RWPE2 (cell line): Measurements from ENCODE around the gene PARP12.

Experiments used
- ATAC-seq: fragments of 200-7000 bp; cut with Tn5 transposase; 3 replicates; pipeline ENCODE4 v1.9.1; 2021; ENCODE audit warnings: low read depth
- DNase-seq: peaks from one replicate; pipeline ENCODE4 v3.0.0-alpha.2; 2020; ENCODE audit warnings: low spot score
- H3K27ac ChIP-seq: fragments of 450-650 bp; 2 replicates; pipeline ENCODE4 v1.5.1; 2017; ENCODE audit warnings: mild to moderate bottlenecking; ENCODE audit not compliant: poor library complexity, severe bottlenecking
- H3K27me3 ChIP-seq: fragments of 250-450 bp; sonication (Bioruptor Pico); 2 replicates; pipeline ENCODE4 v1.5.1; 2021; ENCODE audit warnings: mild to moderate bottlenecking, moderate library complexity; ENCODE audit not compliant: insufficient read depth, poor library complexity, severe bottlenecking
- H3K36me3 ChIP-seq: fragments of 250-450 bp; sonication (Bioruptor Pico); 2 replicates; pipeline ENCODE4 v1.5.1; 2020; ENCODE audit warnings: low read depth, mild to moderate bottlenecking, moderate library complexity
- H3K4me1 ChIP-seq: fragments of 250-450 bp; sonication (Bioruptor Pico); 2 replicates; pipeline ENCODE4 v1.5.1; 2021; ENCODE audit warnings: mild to moderate bottlenecking, moderate library complexity; ENCODE audit not compliant: insufficient read depth, poor library complexity, severe bottlenecking
- H3K4me3 ChIP-seq: fragments of 250-450 bp; sonication (Bioruptor Pico); 2 replicates; pipeline ENCODE4 v1.5.1; 2021; ENCODE audit warnings: mild to moderate bottlenecking, moderate library complexity; ENCODE audit not compliant: severe bottlenecking
- H3K9me3 ChIP-seq: fragments of 250-450 bp; sonication (Bioruptor Pico); 2 replicates; pipeline ENCODE4 v1.5.1; 2021; ENCODE audit warnings: mild to moderate bottlenecking, moderate library complexity; ENCODE audit not compliant: severe bottlenecking
- TF ChIP-seq, protein P1 (sequence below): fragments of 450-650 bp; IDR thresholded peaks from one replicate; pipeline ENCODE4 v1.5.1; 2017; ENCODE audit warnings: mild to moderate bottlenecking, moderate library complexity; ENCODE audit not compliant: poor library complexity, severe bottlenecking

The PARP12 gene

DNA sequence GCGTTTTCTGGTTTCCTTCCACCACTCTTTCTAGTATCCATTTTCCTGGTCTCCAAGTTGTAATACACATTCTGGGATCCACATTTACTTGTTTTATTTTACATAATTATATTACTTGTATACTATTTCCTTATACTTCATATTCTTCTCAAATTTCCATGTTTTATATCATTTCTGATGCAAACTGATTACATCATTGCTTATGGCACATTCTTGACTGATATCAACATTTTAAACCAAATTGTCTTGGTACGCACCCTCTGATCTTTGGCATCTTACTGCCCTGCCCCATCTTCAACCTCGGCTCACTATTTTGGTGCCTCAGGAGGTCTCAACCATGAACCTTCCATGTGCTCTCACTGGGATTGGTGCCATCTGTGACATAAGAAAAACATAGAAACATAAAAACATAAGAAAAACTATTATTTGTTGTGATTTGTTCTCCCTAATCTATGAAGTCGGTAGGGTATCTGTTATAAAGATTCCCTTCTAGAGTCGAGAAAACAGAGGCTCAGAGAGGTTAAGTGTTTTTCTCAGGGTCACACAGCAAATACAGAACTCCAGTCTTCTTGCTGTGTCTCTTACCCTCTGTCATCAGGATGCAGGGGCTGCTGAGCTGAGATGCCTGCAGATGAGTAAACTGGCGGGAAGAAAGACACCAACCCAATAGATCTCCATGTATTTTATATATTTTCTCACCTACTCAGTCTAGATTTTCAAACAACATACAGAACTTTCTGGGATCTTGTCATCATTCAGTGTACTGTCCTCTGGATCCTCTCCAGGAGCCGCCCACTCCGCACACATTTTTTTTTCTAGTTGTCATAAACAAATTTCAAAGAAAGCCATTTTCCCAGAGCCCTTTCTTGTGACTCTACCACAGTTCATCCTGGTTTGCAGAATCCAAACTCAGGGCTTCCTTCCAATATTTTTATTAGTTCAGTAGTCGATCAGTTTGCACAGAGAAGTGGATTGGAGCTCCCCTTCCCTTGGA, 79.5 kb downstream of the PARP12 start:
- no peak overlapping the region for H3K4me3 ChIP-seq
- H3K36me3 ChIP-seq = no peaks in the 10 kb centered on the region
- DNase-seq (no peak), ATAC-seq (no peak)
- no peaks in the 10 kb centered on the region for H3K9me3 ChIP-seq
- H3K4me1 ChIP-seq = no peaks in the 10 kb centered on the region
- no peak overlapping the region for H3K27ac ChIP-seq
- H3K27me3 ChIP-seq = no peaks in the 10 kb centered on the region
- TF ChIP-seq, protein P1, sequence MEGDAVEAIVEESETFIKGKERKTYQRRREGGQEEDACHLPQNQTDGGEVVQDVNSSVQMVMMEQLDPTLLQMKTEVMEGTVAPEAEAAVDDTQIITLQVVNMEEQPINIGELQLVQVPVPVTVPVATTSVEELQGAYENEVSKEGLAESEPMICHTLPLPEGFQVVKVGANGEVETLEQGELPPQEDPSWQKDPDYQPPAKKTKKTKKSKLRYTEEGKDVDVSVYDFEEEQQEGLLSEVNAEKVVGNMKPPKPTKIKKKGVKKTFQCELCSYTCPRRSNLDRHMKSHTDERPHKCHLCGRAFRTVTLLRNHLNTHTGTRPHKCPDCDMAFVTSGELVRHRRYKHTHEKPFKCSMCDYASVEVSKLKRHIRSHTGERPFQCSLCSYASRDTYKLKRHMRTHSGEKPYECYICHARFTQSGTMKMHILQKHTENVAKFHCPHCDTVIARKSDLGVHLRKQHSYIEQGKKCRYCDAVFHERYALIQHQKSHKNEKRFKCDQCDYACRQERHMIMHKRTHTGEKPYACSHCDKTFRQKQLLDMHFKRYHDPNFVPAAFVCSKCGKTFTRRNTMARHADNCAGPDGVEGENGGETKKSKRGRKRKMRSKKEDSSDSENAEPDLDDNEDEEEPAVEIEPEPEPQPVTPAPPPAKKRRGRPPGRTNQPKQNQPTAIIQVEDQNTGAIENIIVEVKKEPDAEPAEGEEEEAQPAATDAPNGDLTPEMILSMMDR = no peak

DNA sequence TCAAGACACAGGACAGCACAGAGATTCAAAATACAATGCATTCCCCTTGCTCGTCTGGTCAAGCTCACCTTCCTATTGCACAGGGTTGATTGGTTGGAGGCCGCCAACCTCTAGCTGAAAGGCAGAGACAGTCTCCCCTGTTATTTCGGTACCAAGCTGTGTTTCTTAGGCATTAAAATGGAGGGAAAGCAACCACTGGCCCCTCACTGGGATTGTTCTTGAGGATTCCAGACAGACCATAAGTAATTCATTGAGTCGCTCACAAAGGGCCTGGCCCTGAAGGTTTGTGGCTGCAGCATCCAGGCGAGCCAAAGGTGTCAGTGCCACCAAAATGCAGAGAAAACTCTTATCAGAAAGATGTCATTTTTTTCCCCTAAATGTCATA, 81.2 kb downstream of the PARP12 start:
- no peak for DNase-seq
- ATAC-seq = no peak
- no peaks in the 10 kb centered on the region for H3K9me3 ChIP-seq
- H3K36me3 ChIP-seq = no peaks in the 10 kb centered on the region
- no peak overlapping the region for H3K27ac ChIP-seq
- TF ChIP-seq, protein P1 = no peak
- H3K4me3 ChIP-seq = no peak overlapping the region
- no peaks in the 10 kb centered on the region for H3K27me3 ChIP-seq
- no peaks in the 10 kb centered on the region for H3K4me1 ChIP-seq

DNA sequence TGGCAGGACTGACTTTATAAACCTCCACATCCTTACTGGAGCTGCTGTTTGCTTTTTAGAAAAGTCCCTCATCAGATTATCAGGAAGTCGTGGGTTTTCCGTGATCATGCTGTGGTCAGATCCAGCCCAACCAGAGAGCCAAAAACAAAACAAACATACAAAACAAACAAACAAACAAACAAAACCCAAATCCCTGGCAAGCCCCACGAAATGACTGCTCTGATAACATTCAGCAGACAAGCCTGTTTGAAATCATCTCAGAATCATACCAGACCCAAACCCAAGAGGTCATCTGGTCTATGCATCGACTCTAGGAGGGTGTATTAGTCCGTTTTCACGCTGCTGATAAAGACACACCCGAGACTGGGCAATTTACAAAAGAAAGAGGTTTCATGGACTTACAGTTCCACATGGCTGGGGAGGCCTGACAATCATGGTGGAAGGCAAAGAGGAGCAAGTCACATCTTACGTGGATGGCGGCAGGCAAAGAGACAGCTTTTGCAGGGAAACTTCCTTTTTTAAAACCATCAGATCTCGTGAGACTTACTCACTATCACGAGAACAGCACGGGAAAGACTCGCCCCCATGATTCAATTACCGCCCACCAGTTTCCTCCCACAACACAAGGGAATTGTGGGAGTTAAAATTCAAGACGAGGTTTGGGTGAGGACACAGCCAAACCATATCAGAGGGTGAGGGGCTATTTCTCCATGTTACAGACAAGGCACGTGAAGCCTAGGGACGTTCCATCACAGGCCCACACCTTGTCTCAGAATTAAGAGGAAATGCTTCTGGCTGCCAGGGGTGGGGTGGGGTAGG, 85.7 kb downstream of the PARP12 start:
- Histone ChIP-seq H3K4me3 (no peak overlapping the region), H3K27ac (no peak overlapping the region), H3K9me3 (no peaks in the 10 kb centered on the region), H3K4me1 (no peaks in the 10 kb centered on the region), H3K36me3 (no peaks in the 10 kb centered on the region), H3K27me3 (no peaks in the 10 kb centered on the region)
- ATAC-seq (no peak), DNase-seq (no peak)
- TF ChIP-seq, protein P1 = no peak

DNA sequence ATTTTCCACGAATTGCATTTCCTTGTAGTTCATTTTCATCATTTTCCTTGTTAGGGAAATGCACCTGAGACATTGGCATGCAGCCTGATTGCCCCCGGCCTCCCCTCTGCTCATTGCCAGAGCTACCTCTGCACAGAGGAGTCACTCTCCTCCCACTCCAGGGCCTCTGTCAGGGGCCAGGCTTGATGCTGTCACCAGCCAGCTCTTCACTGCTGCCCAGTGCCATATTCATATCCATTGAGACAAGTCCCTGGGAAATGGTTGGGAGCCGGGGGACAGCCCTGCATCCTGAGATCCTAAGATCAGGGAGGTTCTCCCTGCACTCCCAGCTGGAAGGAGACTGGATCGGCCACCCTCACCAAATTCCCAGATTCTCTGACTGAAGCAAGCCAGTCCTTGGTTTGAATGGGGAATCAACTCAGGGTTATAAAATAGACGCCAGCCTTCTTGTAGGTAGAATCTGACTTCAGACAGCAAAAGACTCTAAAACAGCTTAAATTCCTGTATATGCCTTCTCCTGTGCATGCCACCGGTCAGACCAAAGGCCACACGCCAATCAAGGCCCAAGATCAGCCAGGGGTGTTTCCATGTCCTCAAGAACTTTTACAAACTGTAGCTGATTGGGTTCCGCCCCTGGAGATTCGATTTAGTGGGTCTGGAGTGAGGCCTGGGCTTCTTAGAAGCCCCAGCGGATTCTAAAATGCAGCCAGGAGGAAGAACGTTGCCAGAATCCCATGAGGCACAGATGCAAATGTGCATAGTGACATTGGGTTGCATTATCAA, 86.5 kb downstream of the PARP12 start:
- Histone ChIP-seq H3K4me3 (no peak overlapping the region), H3K4me1 (no peaks in the 10 kb centered on the region), H3K27ac (no peak overlapping the region), H3K9me3 (no peaks in the 10 kb centered on the region), H3K36me3 (no peaks in the 10 kb centered on the region), H3K27me3 (no peaks in the 10 kb centered on the region)
- ATAC-seq = no peak
- DNase-seq = no peak
- TF ChIP-seq, protein P1 = no peak
